Stimulated activated CD8-positive, alpha-beta memory T cell treated with anti-CD3 and anti-CD28 coated beads, Interleukin-15, amount 100 ng/mL, for 1 hour (primary cell): ENCODE results near the gene NUPR2.
"Not testable (repeated sequence)": the region's sequence is repeated elsewhere in the genome, so short reads cannot be mapped to it uniquely, and the experiment has no call there.

Experiments used
- DNase-seq: peaks from one replicate; pipeline ENCODE4 v3.0.0-alpha.2; 2020; ENCODE audit warnings: low read depth

Gene NUPR2

GRCh38 chr7:56115852-56116538, at the start of gene NUPR2:
Gene NUPR2 (minus strand): TSS chr7:56116417. CDS start chr7:56116314, 103 bp downstream.
- no peak for DNase-seq

- no peak for DNase-seq
Measured at GRCh38 chr7:56157238-56157790, 41.1 kb upstream of the NUPR2 start.

- DNase-seq, result not testable (repeated sequence)
Measured at GRCh38 chr7:56131062-56131461, 14.8 kb upstream of the NUPR2 start.

- no peak for DNase-seq
Measured at GRCh38 chr7:56127241-56127975, 11.2 kb upstream of the NUPR2 start.

- no peak for DNase-seq
Measured at GRCh38 chr7:56125831-56126230, 9.6 kb upstream of the NUPR2 start.

- DNase-seq, result no peak
Measured at GRCh38 chr7:56124981-56125380, 8.8 kb upstream of the NUPR2 start.

- DNase-seq, result no peak
Measured at GRCh38 chr7:56121440-56121839, 5.2 kb upstream of the NUPR2 start.

- DNase-seq, result not testable (repeated sequence)
Measured at GRCh38 chr7:56112244-56112643, 4.0 kb downstream of the NUPR2 start.

- no peak for DNase-seq
Measured at GRCh38 chr7:56110611-56111010, 5.6 kb downstream of the NUPR2 start.

- DNase-seq, result no peak
Measured at GRCh38 chr7:56107954-56108258, 8.3 kb downstream of the NUPR2 start.

GRCh38 chr7:56106108-56107073, 9.8 kb downstream of the NUPR2 start, which contains the start of gene CHCHD2:
Gene CHCHD2 (minus strand): TSS chr7:56106476. CDS start chr7:56106413, 63 bp downstream.
- peak; percentile 85 for DNase-seq

GRCh38 chr7:56105508-56105907, 10.7 kb downstream of the NUPR2 start:
- DNase-seq, result no peak

- not testable (repeated sequence) for DNase-seq
Measured at GRCh38 chr7:56104138-56104537, 12.1 kb downstream of the NUPR2 start.

GRCh38 chr7:56099653-56100052, 16.6 kb downstream of the NUPR2 start:
- DNase-seq, result no peak

GRCh38 chr7:56098187-56099008, 17.8 kb downstream of the NUPR2 start:
- not testable (repeated sequence) for DNase-seq

GRCh38 chr7:56097700-56098099, 18.5 kb downstream of the NUPR2 start:
- DNase-seq, result no peak

- no peak for DNase-seq
Measured at GRCh38 chr7:56092789-56093531, 23.3 kb downstream of the NUPR2 start, which contains the start of gene PHKG1. Gene PHKG1 (minus strand): TSS chr7:56092952. CDS start chr7:56088941, 4,011 bp downstream.

- not testable (repeated sequence) for DNase-seq
Measured at GRCh38 chr7:56092388-56092787, 23.8 kb downstream of the NUPR2 start.

- no peak for DNase-seq
Measured at GRCh38 chr7:56091591-56091990, 24.6 kb downstream of the NUPR2 start.

- DNase-seq, result no peak
Measured at GRCh38 chr7:56087445-56087844, 28.8 kb downstream of the NUPR2 start.
